ENCODE results near the gene KLHL3. TPM values are rescaled to one million over a fixed set of nuclear protein-coding genes. Genes with fewer than 3 reads are reported as not detected.

Gene KLHL3
- total RNA-seq, 1 donor from 2014 or later: 8.9 TPM

GRCh38 chr5:137693307-137693950, 42.5 kb downstream of the KLHL3 start:
- H3K9ac ChIP-seq (ENCODE audit: low read length): no peak overlapping the region
- no peaks in the 10 kb centered on the region for H3K36me3 ChIP-seq (ENCODE audit: insufficient read depth, low read length)
- no peak overlapping the region for H3K27ac Mint-ChIP-seq (ENCODE audit: unreplicated experiment)
- TF ChIP-seq, protein P1, sequence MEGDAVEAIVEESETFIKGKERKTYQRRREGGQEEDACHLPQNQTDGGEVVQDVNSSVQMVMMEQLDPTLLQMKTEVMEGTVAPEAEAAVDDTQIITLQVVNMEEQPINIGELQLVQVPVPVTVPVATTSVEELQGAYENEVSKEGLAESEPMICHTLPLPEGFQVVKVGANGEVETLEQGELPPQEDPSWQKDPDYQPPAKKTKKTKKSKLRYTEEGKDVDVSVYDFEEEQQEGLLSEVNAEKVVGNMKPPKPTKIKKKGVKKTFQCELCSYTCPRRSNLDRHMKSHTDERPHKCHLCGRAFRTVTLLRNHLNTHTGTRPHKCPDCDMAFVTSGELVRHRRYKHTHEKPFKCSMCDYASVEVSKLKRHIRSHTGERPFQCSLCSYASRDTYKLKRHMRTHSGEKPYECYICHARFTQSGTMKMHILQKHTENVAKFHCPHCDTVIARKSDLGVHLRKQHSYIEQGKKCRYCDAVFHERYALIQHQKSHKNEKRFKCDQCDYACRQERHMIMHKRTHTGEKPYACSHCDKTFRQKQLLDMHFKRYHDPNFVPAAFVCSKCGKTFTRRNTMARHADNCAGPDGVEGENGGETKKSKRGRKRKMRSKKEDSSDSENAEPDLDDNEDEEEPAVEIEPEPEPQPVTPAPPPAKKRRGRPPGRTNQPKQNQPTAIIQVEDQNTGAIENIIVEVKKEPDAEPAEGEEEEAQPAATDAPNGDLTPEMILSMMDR (IDR thresholded peaks at IDR 0.05; ENCODE audit: insufficient read depth, low read depth, low read length): no peak
- no peak for TF ChIP-seq EZH2 (IDR thresholded peaks at IDR 0.05; ENCODE audit: insufficient read depth, low read length)
- H4K20me1 ChIP-seq (ENCODE audit: insufficient read depth, low read length): no peaks in the 10 kb centered on the region
- no peak for DNase-seq (ENCODE audit: low read depth)
- FAIRE-seq: no peak
- H3K4me1 Mint-ChIP-seq (ENCODE audit: low read depth, unreplicated experiment): peaks cover 28% of the 10 kb centered on the region
- H3K9me3 ChIP-seq (ENCODE audit: insufficient read depth, low read depth, low read length): no peaks in the 10 kb centered on the region
- H3K27ac ChIP-seq (ENCODE audit: low read depth, low read length): no peak overlapping the region
- no peak overlapping the region for H3K4me3 Mint-ChIP-seq (ENCODE audit: unreplicated experiment)
- no peak overlapping the region for H2AFZ ChIP-seq (ENCODE audit: low read depth, low read length)
- no peaks in the 10 kb centered on the region for H3K27me3 ChIP-seq (ENCODE audit: insufficient read depth, low read length)
- peaks cover 9% of the 10 kb centered on the region for H3K4me1 ChIP-seq (ENCODE audit: insufficient read depth, low read length)
- no peak overlapping the region for H3K4me3 ChIP-seq (ENCODE audit: insufficient read depth, low read depth, low read length)
- no peak overlapping the region for H3K4me2 ChIP-seq (ENCODE audit: low read length)
- H3K79me2 ChIP-seq (ENCODE audit: insufficient read depth, low read length): no peaks in the 10 kb centered on the region
- peaks cover 8% of the 10 kb centered on the region for H3K9me3 Mint-ChIP-seq (ENCODE audit: unreplicated experiment)
- no peaks in the 10 kb centered on the region for H3K27me3 Mint-ChIP-seq (ENCODE audit: low read depth, unreplicated experiment)
- peaks cover 20% of the 10 kb centered on the region for H3K36me3 Mint-ChIP-seq (ENCODE audit: low read depth, unreplicated experiment)

DNA sequence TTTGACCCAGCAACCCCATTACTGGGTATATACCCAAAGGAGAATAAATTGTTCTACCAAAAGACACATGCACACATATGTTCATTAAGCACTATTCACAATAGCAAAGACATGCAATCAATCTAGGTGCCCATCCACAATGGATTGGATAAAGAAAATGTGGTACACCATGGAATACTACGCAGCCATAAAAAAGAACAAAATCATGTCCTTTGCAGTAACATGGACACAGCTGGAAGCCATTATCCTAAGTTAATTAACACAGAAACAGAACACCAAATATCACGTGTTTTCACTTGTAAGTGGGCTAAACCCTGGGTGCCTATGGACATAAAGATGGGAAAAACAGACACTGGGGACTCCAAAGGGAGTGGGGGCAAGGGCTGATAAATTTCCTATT, 46.6 kb downstream of the KLHL3 start:
- no peaks in the 10 kb centered on the region for H3K27me3 Mint-ChIP-seq (ENCODE audit: low read depth, unreplicated experiment)
- Histone ChIP-seq H3K79me2 (ENCODE audit: insufficient read depth, low read length) (no peaks in the 10 kb centered on the region), H3K4me3 (ENCODE audit: insufficient read depth, low read depth, low read length) (no peak overlapping the region), H3K4me2 (ENCODE audit: low read length) (no peak overlapping the region), H3K9ac (ENCODE audit: low read length) (no peak overlapping the region), H2AFZ (ENCODE audit: low read depth, low read length) (no peak overlapping the region), H4K20me1 (ENCODE audit: insufficient read depth, low read length) (no peaks in the 10 kb centered on the region), H3K27ac (ENCODE audit: low read depth, low read length) (no peak overlapping the region), H3K9me3 (ENCODE audit: insufficient read depth, low read depth, low read length) (no peaks in the 10 kb centered on the region), H3K27me3 (ENCODE audit: insufficient read depth, low read length) (no peaks in the 10 kb centered on the region), H3K4me1 (ENCODE audit: insufficient read depth, low read length) (no peaks in the 10 kb centered on the region), H3K36me3 (ENCODE audit: insufficient read depth, low read length) (no peaks in the 10 kb centered on the region)
- DNase-seq (ENCODE audit: low read depth) (no peak), FAIRE-seq (no peak)
- peaks cover 5% of the 10 kb centered on the region for H3K9me3 Mint-ChIP-seq (ENCODE audit: unreplicated experiment)
- H3K4me3 Mint-ChIP-seq (ENCODE audit: unreplicated experiment): no peak overlapping the region
- no peak for TF ChIP-seq EZH2 (IDR thresholded peaks at IDR 0.05; ENCODE audit: insufficient read depth, low read length)
- TF ChIP-seq, protein P1 (IDR thresholded peaks at IDR 0.05; ENCODE audit: insufficient read depth, low read depth, low read length): no peak
- H3K4me1 Mint-ChIP-seq (ENCODE audit: low read depth, unreplicated experiment): peaks cover 10% of the 10 kb centered on the region
- H3K36me3 Mint-ChIP-seq (ENCODE audit: low read depth, unreplicated experiment): peaks cover 20% of the 10 kb centered on the region
- H3K27ac Mint-ChIP-seq (ENCODE audit: unreplicated experiment): no peak overlapping the region

- H4K20me1 ChIP-seq (ENCODE audit: insufficient read depth, low read length): no peaks in the 10 kb centered on the region
- no peak overlapping the region for H2AFZ ChIP-seq (ENCODE audit: low read depth, low read length)
- no peaks in the 10 kb centered on the region for H3K79me2 ChIP-seq (ENCODE audit: insufficient read depth, low read length)
- H3K4me3 ChIP-seq (ENCODE audit: insufficient read depth, low read depth, low read length): no peak overlapping the region
- no peaks in the 10 kb centered on the region for H3K27me3 ChIP-seq (ENCODE audit: insufficient read depth, low read length)
- H3K9me3 Mint-ChIP-seq (ENCODE audit: unreplicated experiment): peaks cover 3% of the 10 kb centered on the region
- H3K27ac Mint-ChIP-seq (ENCODE audit: unreplicated experiment): peak overlapping the region; percentile 92
- no peak for FAIRE-seq
- DNase-seq (ENCODE audit: low read depth): no peak
- no peaks in the 10 kb centered on the region for H3K27me3 Mint-ChIP-seq (ENCODE audit: low read depth, unreplicated experiment)
- no peak overlapping the region for H3K4me3 Mint-ChIP-seq (ENCODE audit: unreplicated experiment)
- no peak overlapping the region for H3K4me2 ChIP-seq (ENCODE audit: low read length)
- peaks cover 19% of the 10 kb centered on the region for H3K36me3 Mint-ChIP-seq (ENCODE audit: low read depth, unreplicated experiment)
- H3K9ac ChIP-seq (ENCODE audit: low read length): no peak overlapping the region
- no peaks in the 10 kb centered on the region for H3K9me3 ChIP-seq (ENCODE audit: insufficient read depth, low read depth, low read length)
- H3K4me1 ChIP-seq (ENCODE audit: insufficient read depth, low read length): no peaks in the 10 kb centered on the region
- TF ChIP-seq, protein P1 (IDR thresholded peaks at IDR 0.05; ENCODE audit: insufficient read depth, low read depth, low read length): no peak
- no peak for TF ChIP-seq EZH2 (IDR thresholded peaks at IDR 0.05; ENCODE audit: insufficient read depth, low read length)
- no peak overlapping the region for H3K27ac ChIP-seq (ENCODE audit: low read depth, low read length)
- H3K4me1 Mint-ChIP-seq (ENCODE audit: low read depth, unreplicated experiment): peaks cover 6% of the 10 kb centered on the region
- no peaks in the 10 kb centered on the region for H3K36me3 ChIP-seq (ENCODE audit: insufficient read depth, low read length)
Observed at GRCh38 chr5:137688210-137688840, 47.6 kb downstream of the KLHL3 start.

Data from astrocyte (in vitro differentiated cells and primary cell).